ENCODE measurements around the gene ODAD3. TPM values are rescaled to one million over a fixed set of nuclear protein-coding genes. Genes with fewer than 3 reads are reported as not detected.
"Not testable (repeated sequence)": the region's sequence is repeated elsewhere in the genome, so short reads cannot be mapped to it uniquely, and the experiment has no call there.

ODAD3 gene
- polyA plus RNA-seq, 4 donors, result 0.25 to 0.30 TPM; not detected in 2

DNA sequence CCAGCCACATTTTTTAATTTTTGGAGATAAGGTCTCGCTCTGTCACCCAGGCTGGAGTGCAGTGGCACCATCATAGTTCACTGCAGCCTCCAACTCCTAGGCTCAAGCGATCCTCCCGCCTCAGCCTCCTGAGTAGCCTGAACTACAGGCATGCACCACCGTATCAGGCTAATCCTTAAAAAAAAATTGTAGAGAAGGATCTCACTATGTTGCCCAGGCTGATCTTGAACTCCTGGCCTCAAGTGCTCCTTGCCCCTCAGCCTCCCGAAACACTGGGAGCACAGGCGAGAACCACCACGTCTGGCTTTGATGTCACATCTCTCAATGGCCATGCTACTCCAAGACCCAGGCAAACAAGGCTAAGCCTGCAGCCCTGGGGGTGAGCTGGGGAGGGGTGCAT, 21.7 kb upstream of the ODAD3 start:
- no peaks in the 10 kb centered on the region for H3K36me3 ChIP-seq (ENCODE audit: control insufficient read depth in 3 of 3, insufficient read depth in 2 of 3, low read depth in 1 of 3, low read length in 3 of 3)
- H3K4me3 ChIP-seq (ENCODE audit: low read depth in 1 of 3, low read length in 3 of 3), result no peak overlapping the region
- no peaks in the 10 kb centered on the region for H3K4me1 ChIP-seq (ENCODE audit: control insufficient read depth in 3 of 3, insufficient read depth in 2 of 3, low read depth in 1 of 3, low read length in 2 of 3)
- 77 to 86% (median 83%) methylated on average over 7 of the region's 7 CpGs for WGBS, 3 donors
- H3K27ac ChIP-seq (ENCODE audit: low read depth in 1 of 3, low read length in 2 of 3), result no peak overlapping the region
- FAIRE-seq (no peak), DNase-seq (no peak)
- H3K27me3 ChIP-seq (ENCODE audit: control insufficient read depth in 3 of 3, insufficient read depth in 3 of 3, low read length in 3 of 3), result peaks cover 0 to 13% (median 0%) of the 10 kb centered on the region in 3 donors
- no peaks in the 10 kb centered on the region for H3K9me3 ChIP-seq (ENCODE audit: control insufficient read depth in 2 of 2, insufficient read depth in 1 of 2, low read depth in 1 of 2, low read length in 1 of 2)

DNA sequence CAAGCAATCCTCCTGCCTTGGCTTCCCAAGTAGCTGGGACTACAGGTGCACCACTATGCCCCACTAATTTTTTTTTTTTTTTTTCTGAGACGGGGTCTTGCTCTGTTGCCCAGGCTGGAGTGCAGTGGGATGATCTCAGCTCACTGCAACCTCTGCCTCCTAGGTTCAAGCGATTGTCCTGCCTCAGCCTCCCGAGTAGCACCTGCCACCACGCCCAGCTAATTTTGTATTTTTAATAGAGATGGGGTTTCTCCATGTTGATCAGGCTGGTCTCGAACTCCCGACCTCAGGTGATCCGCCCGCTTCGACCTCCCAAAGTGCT, 20.3 kb upstream of the ODAD3 start:
- peaks cover 0 to 13% (median 0%) of the 10 kb centered on the region in 3 donors for H3K27me3 ChIP-seq (ENCODE audit: control insufficient read depth in 3 of 3, insufficient read depth in 3 of 3, low read length in 3 of 3)
- H3K9me3 ChIP-seq (ENCODE audit: control insufficient read depth in 2 of 2, insufficient read depth in 1 of 2, low read depth in 1 of 2, low read length in 1 of 2); H3K36me3 ChIP-seq (ENCODE audit: control insufficient read depth in 3 of 3, insufficient read depth in 2 of 3, low read depth in 1 of 3, low read length in 3 of 3); DNase-seq; H3K4me1 ChIP-seq (ENCODE audit: control insufficient read depth in 3 of 3, insufficient read depth in 2 of 3, low read depth in 1 of 3, low read length in 2 of 3); H3K27ac ChIP-seq (ENCODE audit: low read depth in 1 of 3, low read length in 2 of 3); FAIRE-seq; H3K4me3 ChIP-seq (ENCODE audit: low read depth in 1 of 3, low read length in 3 of 3): not testable (repeated sequence)
- 71 to 88% (median 80%) methylated on average over 9 of the region's 9 CpGs for WGBS, 3 donors

DNA sequence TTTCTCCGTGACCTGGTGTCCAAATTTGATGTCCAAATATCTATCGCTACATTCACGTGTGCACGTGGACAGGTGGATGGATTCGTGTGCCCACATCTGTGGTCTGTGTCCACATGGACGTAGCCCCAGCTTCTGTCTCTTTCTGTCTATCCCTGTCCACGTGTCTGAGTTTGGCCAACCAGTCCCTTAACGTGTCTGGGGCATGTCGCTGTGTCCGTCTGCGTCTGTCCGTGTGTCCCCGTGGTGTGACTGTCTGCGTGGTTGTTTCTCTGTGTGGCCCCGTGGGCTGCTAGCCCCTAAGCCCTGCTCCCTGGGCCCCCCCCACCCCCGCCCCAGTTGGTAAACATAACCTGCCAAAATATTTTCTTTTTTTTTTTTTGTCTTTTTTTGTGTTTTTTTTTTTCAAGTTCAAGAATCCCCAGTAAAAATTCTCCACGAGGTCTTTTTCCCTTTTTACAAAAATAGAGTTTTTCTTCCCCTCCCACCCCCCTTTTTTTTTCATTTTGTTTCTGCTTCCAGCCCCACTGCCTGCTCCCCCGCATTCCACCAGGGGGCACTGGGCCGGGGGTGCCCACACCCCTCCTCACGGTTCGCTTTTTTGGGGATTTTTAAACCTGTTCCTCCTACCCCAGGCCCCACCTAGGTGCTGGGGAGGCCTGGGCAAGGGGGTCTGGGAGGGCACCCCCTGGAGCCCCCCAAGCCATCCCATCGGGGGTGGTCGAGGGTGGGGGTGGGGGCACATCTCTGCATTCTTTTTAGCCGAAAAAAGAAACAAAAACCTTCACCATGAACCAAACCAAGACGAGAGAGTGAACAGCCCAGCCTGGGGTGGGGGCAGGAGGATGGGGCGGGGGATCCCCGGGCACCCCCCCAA, 18.8 kb upstream of the ODAD3 start:
- Histone ChIP-seq H3K27ac (ENCODE audit: low read depth in 1 of 3, low read length in 2 of 3) (no peak overlapping the region), H3K36me3 (ENCODE audit: control insufficient read depth in 3 of 3, insufficient read depth in 2 of 3, low read depth in 1 of 3, low read length in 3 of 3) (peaks cover under 1 to 22% (median 2%) of the 10 kb centered on the region in 3 donors), H3K9me3 (ENCODE audit: control insufficient read depth in 2 of 2, insufficient read depth in 1 of 2, low read depth in 1 of 2, low read length in 1 of 2) (no peaks in the 10 kb centered on the region), H3K4me3 (ENCODE audit: low read depth in 1 of 3, low read length in 3 of 3) (no peak overlapping the region), H3K27me3 (ENCODE audit: control insufficient read depth in 3 of 3, insufficient read depth in 3 of 3, low read length in 3 of 3) (peaks cover 0 to 13% (median 0%) of the 10 kb centered on the region in 3 donors), H3K4me1 (ENCODE audit: control insufficient read depth in 3 of 3, insufficient read depth in 2 of 3, low read depth in 1 of 3, low read length in 2 of 3) (no peaks in the 10 kb centered on the region)
- no peak for DNase-seq
- no peak for FAIRE-seq
- 43 to 53% (median 49%) methylated on average over 27 of the region's 27 CpGs for WGBS, 3 donors

DNA sequence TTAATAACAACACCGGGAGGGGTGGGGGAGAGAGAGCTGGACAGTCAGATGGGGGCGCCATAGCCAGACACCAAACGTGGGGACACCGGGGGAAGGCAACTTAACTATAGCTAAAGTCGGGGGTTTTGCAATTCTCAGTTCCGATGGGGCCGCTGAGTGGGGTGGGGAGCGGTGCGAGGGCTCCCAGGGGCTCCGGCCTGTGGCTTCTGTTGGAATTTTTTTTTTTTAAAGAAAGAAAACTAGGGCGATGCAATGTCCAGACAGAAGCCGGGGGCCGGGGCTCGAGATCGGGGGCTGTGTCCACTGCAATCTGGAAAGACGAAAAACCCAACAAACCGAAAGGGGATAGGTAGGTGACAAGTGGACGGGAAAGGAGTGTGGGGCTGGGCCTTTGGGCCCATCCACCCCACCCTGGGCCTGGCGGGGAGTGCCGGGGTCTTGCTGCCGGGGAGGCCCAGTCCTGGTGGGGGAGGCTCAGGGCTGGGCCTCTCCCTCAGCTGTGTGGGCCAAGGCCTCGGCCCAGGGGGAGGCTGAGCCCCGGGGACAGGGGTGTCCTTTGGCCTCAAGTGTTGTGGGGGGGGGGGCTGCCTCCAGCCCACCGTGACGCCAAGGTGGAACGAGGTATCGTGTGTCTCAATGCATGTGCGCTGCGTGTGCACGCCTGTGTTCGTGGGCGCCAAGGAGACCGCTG, 17.8 kb upstream of the ODAD3 start:
- no peak for FAIRE-seq
- peaks cover 0 to 3% (median 0%) of the 10 kb centered on the region in 3 donors for H3K4me1 ChIP-seq (ENCODE audit: control insufficient read depth in 3 of 3, insufficient read depth in 2 of 3, low read depth in 1 of 3, low read length in 2 of 3)
- no peaks in the 10 kb centered on the region for H3K9me3 ChIP-seq (ENCODE audit: control insufficient read depth in 2 of 2, insufficient read depth in 1 of 2, low read depth in 1 of 2, low read length in 1 of 2)
- peaks cover 0 to 10% (median 0%) of the 10 kb centered on the region in 3 donors for H3K27me3 ChIP-seq (ENCODE audit: control insufficient read depth in 3 of 3, insufficient read depth in 3 of 3, low read length in 3 of 3)
- WGBS, 3 donors, result 76 to 83% (median 80%) methylated on average over 32 to 33 of the region's 33 CpGs
- H3K27ac ChIP-seq (ENCODE audit: low read depth in 1 of 3, low read length in 2 of 3), result no peak overlapping the region
- DNase-seq, result no peak
- peaks cover 8 to 31% (median 9%) of the 10 kb centered on the region in 3 donors for H3K36me3 ChIP-seq (ENCODE audit: control insufficient read depth in 3 of 3, insufficient read depth in 2 of 3, low read depth in 1 of 3, low read length in 3 of 3)
- H3K4me3 ChIP-seq (ENCODE audit: low read depth in 1 of 3, low read length in 3 of 3), result no peak overlapping the region

DNA sequence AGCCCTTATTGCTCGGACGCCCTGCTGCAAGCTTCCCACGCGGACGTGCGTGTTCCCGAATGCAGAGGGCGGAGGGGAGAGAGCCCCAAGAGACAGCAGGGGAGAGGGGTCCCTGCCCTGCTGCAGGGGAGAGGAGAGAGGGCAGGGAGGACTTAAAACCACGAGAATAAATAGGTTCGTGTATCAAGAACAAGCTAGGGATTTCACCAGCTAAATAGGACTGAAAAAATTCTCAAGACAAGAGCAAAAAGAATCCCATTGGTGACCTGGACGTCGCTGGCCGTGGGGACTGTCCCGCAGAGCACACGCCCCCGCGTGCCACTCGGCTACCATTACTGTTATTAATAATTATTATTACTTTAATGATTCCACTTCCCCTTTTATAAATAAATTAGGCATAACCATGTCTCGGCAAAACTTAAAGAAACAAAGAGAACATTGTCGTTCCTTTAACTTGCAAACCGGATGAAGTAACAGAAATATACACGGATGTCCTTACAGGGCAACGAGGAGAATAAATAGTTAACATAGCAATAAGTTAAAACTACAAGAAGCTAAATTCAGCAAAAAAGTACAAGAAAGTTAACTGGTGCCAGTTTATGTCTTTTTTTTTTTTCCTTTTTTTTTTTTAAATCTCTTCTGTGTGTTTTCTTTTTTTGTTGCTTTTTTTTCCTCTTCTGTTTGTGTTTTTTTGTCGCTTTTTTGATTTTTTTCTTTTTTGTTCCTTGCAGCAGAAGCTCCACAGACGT, 17.1 kb upstream of the ODAD3 start:
- 35 to 37% (median 35%) methylated on average over 23 to 25 of the region's 25 CpGs for WGBS, 3 donors
- Histone ChIP-seq H3K9me3 (ENCODE audit: control insufficient read depth in 2 of 2, insufficient read depth in 1 of 2, low read depth in 1 of 2, low read length in 1 of 2) (no peaks in the 10 kb centered on the region), H3K4me3 (ENCODE audit: low read depth in 1 of 3, low read length in 3 of 3) (no peak overlapping the region), H3K36me3 (ENCODE audit: control insufficient read depth in 3 of 3, insufficient read depth in 2 of 3, low read depth in 1 of 3, low read length in 3 of 3) (peaks cover 10 to 39% (median 11%) of the 10 kb centered on the region in 3 donors), H3K4me1 (ENCODE audit: control insufficient read depth in 3 of 3, insufficient read depth in 2 of 3, low read depth in 1 of 3, low read length in 2 of 3) (peaks cover 0 to 3% (median 0%) of the 10 kb centered on the region in 3 donors), H3K27ac (ENCODE audit: low read depth in 1 of 3, low read length in 2 of 3) (no peak overlapping the region), H3K27me3 (ENCODE audit: control insufficient read depth in 3 of 3, insufficient read depth in 3 of 3, low read length in 3 of 3) (peaks cover 0 to 3% (median 0%) of the 10 kb centered on the region in 3 donors)
- FAIRE-seq (no peak), DNase-seq (no peak)

DNA sequence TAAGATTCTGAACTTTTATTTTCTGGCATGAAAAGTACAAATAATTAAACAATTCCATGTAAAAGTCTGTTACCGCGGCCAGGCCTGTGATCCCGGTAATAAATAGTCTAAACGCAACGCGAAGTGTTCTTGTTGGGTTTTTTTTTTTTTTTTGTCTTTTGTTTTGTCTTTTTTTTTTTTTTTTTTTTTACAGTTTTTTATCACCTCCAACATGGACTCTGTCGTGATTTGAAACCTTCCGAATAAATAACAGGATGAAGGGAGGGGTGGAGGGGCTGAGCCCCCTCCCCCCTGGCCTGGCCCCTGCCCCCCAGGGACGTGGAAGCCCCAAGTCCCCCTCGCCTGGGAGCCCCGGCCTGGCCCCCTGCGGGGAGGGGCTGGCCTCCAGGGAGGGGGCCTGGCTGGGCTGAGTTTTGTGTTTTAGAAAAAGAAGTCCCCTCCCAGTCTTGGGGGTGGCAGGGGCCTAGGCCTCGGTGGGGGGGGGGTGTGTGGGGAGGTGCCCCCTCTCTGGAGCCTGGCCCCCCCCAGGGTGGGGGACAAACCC, 16.5 kb upstream of the ODAD3 start:
- Histone ChIP-seq H3K4me3 (ENCODE audit: low read depth in 1 of 3, low read length in 3 of 3) (no peak overlapping the region), H3K36me3 (ENCODE audit: control insufficient read depth in 3 of 3, insufficient read depth in 2 of 3, low read depth in 1 of 3, low read length in 3 of 3) (peaks cover 11 to 45% (median 12%) of the 10 kb centered on the region in 3 donors), H3K27ac (ENCODE audit: low read depth in 1 of 3, low read length in 2 of 3) (no peak overlapping the region), H3K27me3 (ENCODE audit: control insufficient read depth in 3 of 3, insufficient read depth in 3 of 3, low read length in 3 of 3) (peaks cover 0 to 3% (median 0%) of the 10 kb centered on the region in 3 donors), H3K4me1 (ENCODE audit: control insufficient read depth in 3 of 3, insufficient read depth in 2 of 3, low read depth in 1 of 3, low read length in 2 of 3) (peaks cover 0 to 3% (median 0%) of the 10 kb centered on the region in 3 donors), H3K9me3 (ENCODE audit: control insufficient read depth in 2 of 2, insufficient read depth in 1 of 2, low read depth in 1 of 2, low read length in 1 of 2) (no peaks in the 10 kb centered on the region)
- no peak for FAIRE-seq
- WGBS, 3 donors, result 20 to 38% (median 32%) methylated on average over 12 to 13 of the region's 13 CpGs
- DNase-seq, result no peak

DNA sequence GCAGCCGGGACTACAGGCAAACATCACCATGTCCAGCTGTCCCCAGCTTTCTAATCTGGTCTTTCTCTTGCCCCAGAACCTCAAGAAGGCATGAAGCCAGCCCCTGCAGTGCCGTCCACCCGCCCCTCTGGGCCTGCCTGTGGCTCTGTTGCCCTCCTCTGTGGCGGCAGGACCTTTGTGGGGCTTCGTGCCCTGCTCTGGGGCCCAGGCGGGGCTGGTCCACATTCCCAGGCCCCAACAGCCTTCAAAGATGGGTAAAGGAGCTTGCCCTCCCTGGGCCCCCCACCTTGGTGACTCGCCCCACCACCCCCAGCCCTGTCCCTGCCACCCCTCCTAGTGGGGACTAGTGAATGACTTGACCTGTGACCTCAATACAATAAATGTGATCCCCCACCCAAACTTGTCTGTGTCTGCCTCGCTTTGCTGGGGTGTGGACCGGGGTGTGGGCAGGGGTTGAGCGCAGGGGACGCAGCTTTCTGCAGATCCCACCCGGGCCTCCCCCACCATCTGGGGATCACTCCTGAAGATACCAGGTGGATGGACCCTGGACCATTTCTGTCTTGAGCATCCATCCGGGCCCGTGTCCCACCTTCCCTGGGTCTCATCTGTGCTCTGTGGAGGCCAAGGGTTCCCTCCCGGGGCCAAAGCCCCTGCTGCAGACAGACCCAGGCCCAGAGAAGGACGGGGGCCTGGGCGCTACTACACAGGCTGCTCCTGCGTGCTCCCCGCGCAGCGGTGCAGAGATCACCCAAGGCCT, 15.8 kb upstream of the ODAD3 start:
- Histone ChIP-seq H3K36me3 (ENCODE audit: control insufficient read depth in 3 of 3, insufficient read depth in 2 of 3, low read depth in 1 of 3, low read length in 3 of 3) (peaks cover 11 to 51% (median 14%) of the 10 kb centered on the region in 3 donors), H3K4me1 (ENCODE audit: control insufficient read depth in 3 of 3, insufficient read depth in 2 of 3, low read depth in 1 of 3, low read length in 2 of 3) (peaks cover 0 to 3% (median 0%) of the 10 kb centered on the region in 3 donors), H3K9me3 (ENCODE audit: control insufficient read depth in 2 of 2, insufficient read depth in 1 of 2, low read depth in 1 of 2, low read length in 1 of 2) (no peaks in the 10 kb centered on the region), H3K27ac (ENCODE audit: low read depth in 1 of 3, low read length in 2 of 3) (no peak overlapping the region), H3K27me3 (ENCODE audit: control insufficient read depth in 3 of 3, insufficient read depth in 3 of 3, low read length in 3 of 3) (peaks cover 0 to 3% (median 0%) of the 10 kb centered on the region in 3 donors), H3K4me3 (ENCODE audit: low read depth in 1 of 3, low read length in 3 of 3) (no peak overlapping the region)
- WGBS, 3 donors, result 85 to 88% (median 87%) methylated on average over 21 of the region's 21 CpGs
- DNase-seq (no peak), FAIRE-seq (no peak)

Data from small intestine (tissue), 7 donors.